ENCODE data around the gene ARMC12. TPM values are rescaled to one million over a fixed set of nuclear protein-coding genes. Genes with fewer than 3 reads are reported as not detected.

The ARMC12 gene
- total and polyA plus RNA-seq, 2 of the 13 experiments (the other 11 are each of a cell fraction or from before 2014, with no cell fraction given): 1.3 TPM; not detected in 1

DNA sequence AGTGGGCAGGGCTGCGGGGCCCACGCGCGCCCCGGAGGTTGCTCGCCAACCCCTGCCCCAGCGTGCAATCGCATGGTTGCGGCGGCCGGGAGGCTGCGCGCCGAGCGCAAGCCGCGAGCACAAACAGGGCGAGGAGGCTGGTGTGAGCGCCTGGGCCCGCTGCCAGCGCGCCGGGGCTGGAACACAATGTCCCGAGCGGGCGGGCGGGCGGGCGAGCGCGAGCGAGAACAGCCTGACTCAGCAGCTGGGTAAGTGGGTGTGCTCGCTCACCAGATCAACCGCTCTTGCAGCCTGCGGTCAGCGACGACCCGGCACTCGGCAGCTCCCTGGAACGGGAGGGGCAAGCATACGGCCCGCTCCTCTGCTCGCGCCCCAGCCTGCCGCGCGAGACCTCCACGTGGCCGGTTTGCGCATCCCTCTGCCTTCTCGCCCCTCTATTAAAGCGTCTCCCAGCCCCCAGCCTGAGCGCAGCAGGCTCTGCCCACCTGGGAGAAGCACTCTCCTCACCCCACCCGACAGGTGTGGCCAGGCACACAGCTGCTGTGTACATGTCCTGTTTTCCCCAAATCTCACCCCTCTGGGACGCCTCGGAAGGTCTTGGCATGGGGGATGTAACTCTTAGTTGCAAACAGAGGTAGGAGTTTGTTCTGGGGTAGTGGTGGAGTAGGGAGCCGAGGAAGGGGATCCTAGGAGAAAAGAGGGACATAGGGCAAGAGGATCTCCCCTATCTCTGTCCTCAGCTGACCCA lies 8.7 kb upstream of the ARMC12 start (continued):
- TF ChIP-seq ZNF703 (CRISPR knock-in tag; IDR thresholded peaks at IDR 0.05; ENCODE audit: borderline replicate concordance): no peak
- TF ChIP-seq RFX3 (CRISPR knock-in tag; IDR thresholded peaks at IDR 0.05): no peak
- no peak for TF ChIP-seq ZNF446 (CRISPR knock-in tag; IDR thresholded peaks at IDR 0.05)
- 0 out of 2 replicates have a peak, but pooled peaks have one; percentile 53 for TF ChIP-seq ZKSCAN8 (CRISPR knock-in tag; IDR thresholded peaks at IDR 0.05; ENCODE audit: borderline replicate concordance)
- no peak for TF ChIP-seq RAD21 (CRISPR knock-in tag; IDR thresholded peaks at IDR 0.05)
- TF ChIP-seq, protein P1, sequence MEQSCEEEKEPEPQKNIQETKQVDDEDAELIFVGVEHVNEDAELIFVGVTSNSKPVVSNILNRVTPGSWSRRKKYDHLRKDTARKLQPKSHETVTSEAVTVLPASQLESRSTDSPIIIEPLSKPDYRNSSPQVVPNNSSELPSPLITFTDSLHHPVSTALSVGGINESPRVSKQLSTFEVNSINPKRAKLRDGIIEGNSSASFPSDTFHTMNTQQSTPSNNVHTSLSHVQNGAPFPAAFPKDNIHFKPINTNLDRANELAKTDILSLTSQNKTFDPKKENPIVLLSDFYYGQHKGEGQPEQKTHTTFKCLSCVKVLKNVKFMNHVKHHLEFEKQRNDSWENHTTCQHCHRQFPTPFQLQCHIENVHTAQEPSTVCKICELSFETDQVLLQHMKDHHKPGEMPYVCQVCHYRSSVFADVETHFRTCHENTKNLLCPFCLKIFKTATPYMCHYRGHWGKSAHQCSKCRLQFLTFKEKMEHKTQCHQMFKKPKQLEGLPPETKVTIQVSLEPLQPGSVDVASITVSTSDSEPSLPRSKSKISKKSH (CRISPR knock-in tag; IDR thresholded peaks at IDR 0.05; ENCODE audit: borderline replicate concordance): no peak
- no peak for TF ChIP-seq CHD4 (IDR thresholded peaks at IDR 0.05; ENCODE audit: borderline replicate concordance, low read length)
- TF ChIP-seq ZNF839 (CRISPR knock-in tag; IDR thresholded peaks at IDR 0.05; ENCODE audit: borderline replicate concordance): no peak
- TF ChIP-seq ZNF460 (CRISPR knock-in tag; IDR thresholded peaks at IDR 0.05; ENCODE audit: borderline replicate concordance): no peak
- TF ChIP-seq ZNF547 (CRISPR knock-in tag; IDR thresholded peaks at IDR 0.05): no peak
- TF ChIP-seq HNF4A (CRISPR knock-in tag; IDR thresholded peaks at IDR 0.05): no peak; the same call in 1 of the 2 replicates
- TF ChIP-seq AHR (CRISPR knock-in tag; IDR thresholded peaks at IDR 0.05): no peak
- peak; percentile 84; the same call in 1 of the 2 replicates for TF ChIP-seq EEA1 (CRISPR knock-in tag; IDR thresholded peaks at IDR 0.05; ENCODE audit: borderline replicate concordance)
- peak; percentile 45; the same call in 1 of the 2 replicates for TF ChIP-seq NRL (CRISPR knock-in tag; IDR thresholded peaks at IDR 0.05; ENCODE audit: borderline replicate concordance)
- TF ChIP-seq, protein P2, sequence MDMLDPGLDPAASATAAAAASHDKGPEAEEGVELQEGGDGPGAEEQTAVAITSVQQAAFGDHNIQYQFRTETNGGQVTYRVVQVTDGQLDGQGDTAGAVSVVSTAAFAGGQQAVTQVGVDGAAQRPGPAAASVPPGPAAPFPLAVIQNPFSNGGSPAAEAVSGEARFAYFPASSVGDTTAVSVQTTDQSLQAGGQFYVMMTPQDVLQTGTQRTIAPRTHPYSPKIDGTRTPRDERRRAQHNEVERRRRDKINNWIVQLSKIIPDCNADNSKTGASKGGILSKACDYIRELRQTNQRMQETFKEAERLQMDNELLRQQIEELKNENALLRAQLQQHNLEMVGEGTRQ (IDR thresholded peaks at IDR 0.05; ENCODE audit: low read depth, low read length): no peak
- TF ChIP-seq, protein P2 (CRISPR knock-in tag; IDR thresholded peaks at IDR 0.05; ENCODE audit: borderline replicate concordance): no peak
- 0 out of 2 replicates have a peak, but pooled peaks have one; percentile 31 for TF ChIP-seq KMT2B (CRISPR knock-in tag; IDR thresholded peaks at IDR 0.05)
- no peak for TF ChIP-seq MED13 (CRISPR knock-in tag; IDR thresholded peaks at IDR 0.05)
- TF ChIP-seq ZNF644 (CRISPR knock-in tag; IDR thresholded peaks at IDR 0.05; ENCODE audit: low read depth): no peak
- 0 out of 2 replicates have a peak, but pooled peaks have one; percentile 11 for TF ChIP-seq ZNF782 (CRISPR knock-in tag; IDR thresholded peaks at IDR 0.05; ENCODE audit: borderline replicate concordance)
- TF ChIP-seq, protein P3, sequence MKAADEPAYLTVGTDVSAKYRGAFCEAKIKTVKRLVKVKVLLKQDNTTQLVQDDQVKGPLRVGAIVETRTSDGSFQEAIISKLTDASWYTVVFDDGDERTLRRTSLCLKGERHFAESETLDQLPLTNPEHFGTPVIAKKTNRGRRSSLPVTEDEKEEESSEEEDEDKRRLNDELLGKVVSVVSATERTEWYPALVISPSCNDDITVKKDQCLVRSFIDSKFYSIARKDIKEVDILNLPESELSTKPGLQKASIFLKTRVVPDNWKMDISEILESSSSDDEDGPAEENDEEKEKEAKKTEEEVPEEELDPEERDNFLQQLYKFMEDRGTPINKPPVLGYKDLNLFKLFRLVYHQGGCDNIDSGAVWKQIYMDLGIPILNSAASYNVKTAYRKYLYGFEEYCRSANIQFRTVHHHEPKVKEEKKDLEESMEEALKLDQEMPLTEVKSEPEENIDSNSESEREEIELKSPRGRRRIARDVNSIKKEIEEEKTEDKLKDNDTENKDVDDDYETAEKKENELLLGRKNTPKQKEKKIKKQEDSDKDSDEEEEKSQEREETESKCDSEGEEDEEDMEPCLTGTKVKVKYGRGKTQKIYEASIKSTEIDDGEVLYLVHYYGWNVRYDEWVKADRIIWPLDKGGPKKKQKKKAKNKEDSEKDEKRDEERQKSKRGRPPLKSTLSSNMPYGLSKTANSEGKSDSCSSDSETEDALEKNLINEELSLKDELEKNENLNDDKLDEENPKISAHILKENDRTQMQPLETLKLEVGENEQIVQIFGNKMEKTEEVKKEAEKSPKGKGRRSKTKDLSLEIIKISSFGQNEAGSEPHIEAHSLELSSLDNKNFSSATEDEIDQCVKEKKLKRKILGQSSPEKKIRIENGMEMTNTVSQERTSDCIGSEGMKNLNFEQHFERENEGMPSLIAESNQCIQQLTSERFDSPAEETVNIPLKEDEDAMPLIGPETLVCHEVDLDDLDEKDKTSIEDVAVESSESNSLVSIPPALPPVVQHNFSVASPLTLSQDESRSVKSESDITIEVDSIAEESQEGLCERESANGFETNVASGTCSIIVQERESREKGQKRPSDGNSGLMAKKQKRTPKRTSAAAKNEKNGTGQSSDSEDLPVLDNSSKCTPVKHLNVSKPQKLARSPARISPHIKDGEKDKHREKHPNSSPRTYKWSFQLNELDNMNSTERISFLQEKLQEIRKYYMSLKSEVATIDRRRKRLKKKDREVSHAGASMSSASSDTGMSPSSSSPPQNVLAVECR (CRISPR knock-in tag; IDR thresholded peaks at IDR 0.05; ENCODE audit: borderline replicate concordance): peak; percentile 67

All from HepG2 (cell line).